GM23338 (cell line): ENCODE measurements around the gene KCNK4. TPM values are rescaled to one million over a fixed set of nuclear protein-coding genes. Genes with fewer than 3 reads are reported as not detected.

Experiments used
- ATAC-seq: fragments of 200-7000 bp; cut with Tn5 transposase; 3 replicates; pipeline ENCODE4 v1.9.1; 2020
- DNase-seq: peaks from one replicate; pipeline ENCODE4 v3.0.0-alpha.2; 2015; ENCODE audit warnings: low spot score
- H2AFZ ChIP-seq: fragments of 200-600 bp; sonication (generic); 2 replicates; pipeline ENCODE4 v1.8.0; 2016; ENCODE audit warnings: antibody characterized with exemption, mild to moderate bottlenecking, moderate library complexity
- H3F3A ChIP-seq: fragments of 200-600 bp; sonication (generic); replicated peaks from 2 replicates; pipeline ENCODE4 v1.8.0; 2017; ENCODE audit warnings: antibody characterized with exemption, mixed run types, low read depth
- H3K27ac ChIP-seq: fragments of 200-600 bp; sonication (generic); 2 replicates; pipeline ENCODE4 v1.6.1; 2016; ENCODE audit warnings: low read depth
- H3K27me3 ChIP-seq: fragments of 200-600 bp; sonication (generic); 2 replicates; pipeline ENCODE4 v1.8.0; 2016; ENCODE audit warnings: mild to moderate bottlenecking, mixed run types, moderate library complexity; ENCODE audit not compliant: insufficient read depth
- H3K36me3 ChIP-seq: fragments of 200-600 bp; sonication (generic); 2 replicates; pipeline ENCODE4 v1.8.0; 2016; ENCODE audit warnings: mild to moderate bottlenecking; ENCODE audit not compliant: insufficient read depth
- H3K4me1 ChIP-seq: fragments of 200-600 bp; sonication (generic); 2 replicates; pipeline ENCODE4 v1.8.0; 2016; ENCODE audit warnings: mild to moderate bottlenecking, moderate library complexity; ENCODE audit not compliant: insufficient read depth
- H3K4me2 ChIP-seq: fragments of 200-600 bp; sonication (generic); 2 replicates; pipeline ENCODE4 v1.7.1; 2017; ENCODE audit warnings: mixed run types
- H3K4me3 ChIP-seq: fragments of 200-600 bp; sonication (generic); 2 replicates; pipeline ENCODE4 v1.6.1; 2016; ENCODE audit warnings: mixed run types
- H3K79me2 ChIP-seq: fragments of 200-600 bp; sonication (generic); replicated peaks from 2 replicates; pipeline ENCODE4 v1.8.0; 2017; ENCODE audit warnings: mild to moderate bottlenecking; ENCODE audit not compliant: insufficient read depth
- H3K9me2 ChIP-seq: fragments of 200-600 bp; sonication (generic); 2 replicates; pipeline ENCODE4 v1.8.0; 2017; ENCODE audit not compliant: insufficient read depth
- H4K20me1 ChIP-seq: fragments of 200-600 bp; sonication (generic); replicated peaks from 2 replicates; pipeline ENCODE4 v1.8.0; 2017; ENCODE audit warnings: mild to moderate bottlenecking; ENCODE audit not compliant: insufficient read depth
- H3K27ac Mint-ChIP-seq: 2 replicates; pipeline ENCODE4 v1.8.0; 2020; ENCODE audit warnings: inconsistent platforms, mild to moderate bottlenecking, moderate library complexity, mixed read lengths
- H3K27me3 Mint-ChIP-seq: 3 replicates; pipeline ENCODE4 v1.8.0; 2022; ENCODE audit warnings: low read depth, mild to moderate bottlenecking, moderate library complexity, mixed read lengths, inconsistent platforms; ENCODE audit not compliant: insufficient read depth, poor library complexity
- H3K36me3 Mint-ChIP-seq: 3 replicates; pipeline ENCODE4 v1.8.0; 2021; ENCODE audit warnings: low read depth, mild to moderate bottlenecking, inconsistent platforms, moderate library complexity, mixed read lengths
- H3K4me1 Mint-ChIP-seq: 3 replicates; pipeline ENCODE4 v1.8.0; 2020; ENCODE audit warnings: mild to moderate bottlenecking, inconsistent platforms, mixed read lengths
- H3K4me3 Mint-ChIP-seq: 3 replicates; pipeline ENCODE4 v1.8.0; 2021; ENCODE audit warnings: moderate library complexity, mild to moderate bottlenecking, inconsistent platforms, mixed read lengths
- H3K9me3 Mint-ChIP-seq: 3 replicates; pipeline ENCODE4 v1.8.0; 2020; ENCODE audit warnings: moderate library complexity, mild to moderate bottlenecking, inconsistent platforms, mixed read lengths
- CREB1 ChIP-seq: fragments of 250-450 bp; sonication (Bioruptor Pico); IDR thresholded peaks from 2 replicates; pipeline ENCODE4 v1.5.0; 2020; ENCODE audit warnings: low read depth, mild to moderate bottlenecking, moderate library complexity
- EZH2 ChIP-seq: fragments of 200-600 bp; sonication (generic); IDR thresholded peaks from one replicate; pipeline ENCODE4 v1.8.0; 2017; ENCODE audit warnings: antibody characterized with exemption, mild to moderate bottlenecking, low read depth; ENCODE audit not compliant: unreplicated experiment
- EZH2phosphoT487 ChIP-seq: fragments of 200-600 bp; sonication (generic); IDR thresholded peaks from one replicate; pipeline ENCODE4 v1.8.1; 2018; ENCODE audit warnings: antibody characterized with exemption; ENCODE audit not compliant: unreplicated experiment
- JUNB ChIP-seq: IDR thresholded peaks from one replicate; pipeline ENCODE4 v1.6.1; 2016; ENCODE audit warnings: antibody characterized with exemption; ENCODE audit not compliant: unreplicated experiment
- NANOG ChIP-seq: IDR thresholded peaks from 2 replicates; pipeline ENCODE4 v1.6.1; 2016; ENCODE audit warnings: antibody characterized with exemption, borderline replicate concordance
- POLR2AphosphoS5 ChIP-seq: IDR thresholded peaks from 2 replicates; pipeline ENCODE4 v1.6.1; 2016; ENCODE audit warnings: antibody characterized with exemption, low read depth
- STAT1 ChIP-seq: IDR thresholded peaks from one replicate; pipeline ENCODE4 v1.6.1; 2016; ENCODE audit warnings: antibody characterized with exemption; ENCODE audit not compliant: unreplicated experiment
- ZNF114 ChIP-seq: fragments of 250-450 bp; sonication (Bioruptor Pico); IDR thresholded peaks from 2 replicates; pipeline ENCODE4 v1.5.0; 2020; ENCODE audit warnings: mild to moderate bottlenecking, moderate library complexity
- ZNF331 ChIP-seq: fragments of 250-450 bp; sonication (Bioruptor Pico); IDR thresholded peaks from 2 replicates; pipeline ENCODE4 v1.5.0; 2020; ENCODE audit warnings: low read depth, mild to moderate bottlenecking, moderate library complexity
- polyA plus RNA-seq: library from polyadenylated mRNA; unstranded; fragments of >200 nt; fragmentation: Nextera tagmentation; extraction: Ambion mirVana; gene quantifications from 2 replicates; pipeline ENCODE4 v1.2.1, GENCODE V29; 2016
- total RNA-seq: library from RNA; depleted of rRNA; stranded (reverse); fragments of >200 nt; shearing (Covaris generic); gene quantifications from 2 replicates; pipeline ENCODE4 v1.2.3, GENCODE V29; 2014
- TF ChIP-seq, protein P1 (sequence below): fragments of 250-450 bp; sonication (Bioruptor Pico); IDR thresholded peaks from 2 replicates; pipeline ENCODE4 v1.5.0; 2020; ENCODE audit warnings: mild to moderate bottlenecking, moderate library complexity
- TF ChIP-seq, protein P2 (sequence below), 2 experiments: fragments of 200-600 bp in 1 of 2; sonication (generic) in 1 of 2; conservative IDR thresholded peaks; 2 replicates each; pipeline versions ENCODE4 v1.5.1 to v1.6.1; 2016 to 2017; ENCODE audit warnings: antibody characterized with exemption in 2 of 2, low read depth in 2 of 2, mild to moderate bottlenecking in 2 of 2, moderate library complexity in 1 of 2
- TF ChIP-seq, protein P3 (sequence below): IDR thresholded peaks from 2 replicates; pipeline ENCODE4 v1.6.1; 2016; ENCODE audit warnings: antibody characterized with exemption
- TF ChIP-seq, protein P4 (sequence below): IDR thresholded peaks from one replicate; pipeline ENCODE4 v1.6.1; 2018; ENCODE audit warnings: antibody characterized with exemption; ENCODE audit not compliant: unreplicated experiment

Gene KCNK4
- total and polyA plus RNA-seq, 2 experiments from 2014 or later, result 1.0 TPM; not detected in 1

DNA sequence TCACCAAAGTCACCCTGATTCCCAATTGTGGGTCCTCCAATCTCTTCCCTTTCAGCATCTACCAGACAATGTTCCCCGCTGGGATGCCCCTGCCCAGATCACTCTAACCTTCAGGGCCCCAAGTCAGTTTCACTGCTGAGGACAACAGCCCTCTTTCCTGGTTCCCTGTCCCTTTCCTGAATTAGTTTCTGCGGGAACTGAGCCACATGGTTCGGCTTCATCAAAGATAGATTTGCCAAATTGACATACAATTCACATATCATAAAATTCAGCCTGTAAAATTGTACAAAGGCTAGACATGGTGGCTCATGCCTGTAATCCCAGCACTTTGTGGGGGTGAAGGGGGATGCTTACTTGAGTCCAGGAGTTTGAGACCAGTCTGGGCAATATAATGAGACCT, 36.9 kb downstream of the KCNK4 start:
- Mint-ChIP-seq H3K27me3 (peaks cover 4% of the 10 kb centered on the region), H3K9me3 (no peaks in the 10 kb centered on the region), H3K4me1 (peaks cover 17% of the 10 kb centered on the region), H3K4me3 (no peak overlapping the region), H3K36me3 (no peaks in the 10 kb centered on the region), H3K27ac (no peak overlapping the region)
- peaks cover 8% of the 10 kb centered on the region for H3K4me1 ChIP-seq
- H3K36me3 ChIP-seq, result no peaks in the 10 kb centered on the region
- ATAC-seq (no peak), DNase-seq (no peak)
- no peak overlapping the region for H2AFZ ChIP-seq
- H3K4me2 ChIP-seq, result no peak overlapping the region
- no peaks in the 10 kb centered on the region for H3K27me3 ChIP-seq
- H3K9me2 ChIP-seq, result no peaks in the 10 kb centered on the region
- no peaks in the 10 kb centered on the region for H4K20me1 ChIP-seq
- 0 out of 2 replicates have a peak, but pooled peaks cover 8% of the 10 kb centered on the region for H3F3A ChIP-seq
- TF ChIP-seq JUNB, result no peak
- no peak for TF ChIP-seq STAT1
- TF ChIP-seq, protein P1, sequence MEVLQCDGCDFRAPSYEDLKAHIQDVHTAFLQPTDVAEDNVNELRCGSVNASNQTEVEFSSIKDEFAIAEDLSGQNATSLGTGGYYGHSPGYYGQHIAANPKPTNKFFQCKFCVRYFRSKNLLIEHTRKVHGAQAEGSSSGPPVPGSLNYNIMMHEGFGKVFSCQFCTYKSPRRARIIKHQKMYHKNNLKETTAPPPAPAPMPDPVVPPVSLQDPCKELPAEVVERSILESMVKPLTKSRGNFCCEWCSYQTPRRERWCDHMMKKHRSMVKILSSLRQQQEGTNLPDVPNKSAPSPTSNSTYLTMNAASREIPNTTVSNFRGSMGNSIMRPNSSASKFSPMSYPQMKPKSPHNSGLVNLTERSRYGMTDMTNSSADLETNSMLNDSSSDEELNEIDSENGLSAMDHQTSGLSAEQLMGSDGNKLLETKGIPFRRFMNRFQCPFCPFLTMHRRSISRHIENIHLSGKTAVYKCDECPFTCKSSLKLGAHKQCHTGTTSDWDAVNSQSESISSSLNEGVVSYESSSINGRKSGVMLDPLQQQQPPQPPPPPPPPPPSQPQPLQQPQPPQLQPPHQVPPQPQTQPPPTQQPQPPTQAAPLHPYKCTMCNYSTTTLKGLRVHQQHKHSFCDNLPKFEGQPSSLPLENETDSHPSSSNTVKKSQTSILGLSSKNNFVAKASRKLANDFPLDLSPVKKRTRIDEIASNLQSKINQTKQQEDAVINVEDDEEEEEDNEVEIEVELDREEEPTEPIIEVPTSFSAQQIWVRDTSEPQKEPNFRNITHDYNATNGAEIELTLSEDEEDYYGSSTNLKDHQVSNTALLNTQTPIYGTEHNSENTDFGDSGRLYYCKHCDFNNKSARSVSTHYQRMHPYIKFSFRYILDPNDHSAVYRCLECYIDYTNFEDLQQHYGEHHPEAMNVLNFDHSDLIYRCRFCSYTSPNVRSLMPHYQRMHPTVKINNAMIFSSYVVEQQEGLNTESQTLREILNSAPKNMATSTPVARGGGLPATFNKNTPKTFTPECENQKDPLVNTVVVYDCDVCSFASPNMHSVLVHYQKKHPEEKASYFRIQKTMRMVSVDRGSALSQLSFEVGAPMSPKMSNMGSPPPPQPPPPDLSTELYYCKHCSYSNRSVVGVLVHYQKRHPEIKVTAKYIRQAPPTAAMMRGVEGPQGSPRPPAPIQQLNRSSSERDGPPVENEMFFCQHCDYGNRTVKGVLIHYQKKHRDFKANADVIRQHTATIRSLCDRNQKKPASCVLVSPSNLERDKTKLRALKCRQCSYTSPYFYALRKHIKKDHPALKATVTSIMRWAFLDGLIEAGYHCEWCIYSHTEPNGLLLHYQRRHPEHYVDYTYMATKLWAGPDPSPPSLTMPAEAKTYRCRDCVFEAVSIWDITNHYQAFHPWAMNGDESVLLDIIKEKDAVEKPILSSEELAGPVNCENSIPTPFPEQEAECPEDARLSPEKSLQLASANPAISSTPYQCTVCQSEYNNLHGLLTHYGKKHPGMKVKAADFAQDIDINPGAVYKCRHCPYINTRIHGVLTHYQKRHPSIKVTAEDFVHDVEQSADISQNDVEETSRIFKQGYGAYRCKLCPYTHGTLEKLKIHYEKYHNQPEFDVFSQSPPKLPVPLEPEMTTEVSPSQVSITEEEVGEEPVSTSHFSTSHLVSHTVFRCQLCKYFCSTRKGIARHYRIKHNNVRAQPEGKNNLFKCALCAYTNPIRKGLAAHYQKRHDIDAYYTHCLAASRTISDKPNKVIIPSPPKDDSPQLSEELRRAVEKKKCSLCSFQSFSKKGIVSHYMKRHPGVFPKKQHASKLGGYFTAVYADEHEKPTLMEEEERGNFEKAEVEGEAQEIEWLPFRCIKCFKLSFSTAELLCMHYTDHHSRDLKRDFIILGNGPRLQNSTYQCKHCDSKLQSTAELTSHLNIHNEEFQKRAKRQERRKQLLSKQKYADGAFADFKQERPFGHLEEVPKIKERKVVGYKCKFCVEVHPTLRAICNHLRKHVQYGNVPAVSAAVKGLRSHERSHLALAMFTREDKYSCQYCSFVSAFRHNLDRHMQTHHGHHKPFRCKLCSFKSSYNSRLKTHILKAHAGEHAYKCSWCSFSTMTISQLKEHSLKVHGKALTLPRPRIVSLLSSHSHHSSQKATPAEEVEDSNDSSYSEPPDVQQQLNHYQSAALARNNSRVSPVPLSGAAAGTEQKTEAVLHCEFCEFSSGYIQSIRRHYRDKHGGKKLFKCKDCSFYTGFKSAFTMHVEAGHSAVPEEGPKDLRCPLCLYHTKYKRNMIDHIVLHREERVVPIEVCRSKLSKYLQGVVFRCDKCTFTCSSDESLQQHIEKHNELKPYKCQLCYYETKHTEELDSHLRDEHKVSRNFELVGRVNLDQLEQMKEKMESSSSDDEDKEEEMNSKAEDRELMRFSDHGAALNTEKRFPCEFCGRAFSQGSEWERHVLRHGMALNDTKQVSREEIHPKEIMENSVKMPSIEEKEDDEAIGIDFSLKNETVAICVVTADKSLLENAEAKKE (CRISPR knock-in tag), result no peak
- TF ChIP-seq NANOG, result no peak
- TF ChIP-seq, protein P2, sequence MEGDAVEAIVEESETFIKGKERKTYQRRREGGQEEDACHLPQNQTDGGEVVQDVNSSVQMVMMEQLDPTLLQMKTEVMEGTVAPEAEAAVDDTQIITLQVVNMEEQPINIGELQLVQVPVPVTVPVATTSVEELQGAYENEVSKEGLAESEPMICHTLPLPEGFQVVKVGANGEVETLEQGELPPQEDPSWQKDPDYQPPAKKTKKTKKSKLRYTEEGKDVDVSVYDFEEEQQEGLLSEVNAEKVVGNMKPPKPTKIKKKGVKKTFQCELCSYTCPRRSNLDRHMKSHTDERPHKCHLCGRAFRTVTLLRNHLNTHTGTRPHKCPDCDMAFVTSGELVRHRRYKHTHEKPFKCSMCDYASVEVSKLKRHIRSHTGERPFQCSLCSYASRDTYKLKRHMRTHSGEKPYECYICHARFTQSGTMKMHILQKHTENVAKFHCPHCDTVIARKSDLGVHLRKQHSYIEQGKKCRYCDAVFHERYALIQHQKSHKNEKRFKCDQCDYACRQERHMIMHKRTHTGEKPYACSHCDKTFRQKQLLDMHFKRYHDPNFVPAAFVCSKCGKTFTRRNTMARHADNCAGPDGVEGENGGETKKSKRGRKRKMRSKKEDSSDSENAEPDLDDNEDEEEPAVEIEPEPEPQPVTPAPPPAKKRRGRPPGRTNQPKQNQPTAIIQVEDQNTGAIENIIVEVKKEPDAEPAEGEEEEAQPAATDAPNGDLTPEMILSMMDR (conservative IDR thresholded peaks at IDR 0.05; ENCODE audit: low read depth in 2 of 2), result no peak
- TF ChIP-seq, protein P3, sequence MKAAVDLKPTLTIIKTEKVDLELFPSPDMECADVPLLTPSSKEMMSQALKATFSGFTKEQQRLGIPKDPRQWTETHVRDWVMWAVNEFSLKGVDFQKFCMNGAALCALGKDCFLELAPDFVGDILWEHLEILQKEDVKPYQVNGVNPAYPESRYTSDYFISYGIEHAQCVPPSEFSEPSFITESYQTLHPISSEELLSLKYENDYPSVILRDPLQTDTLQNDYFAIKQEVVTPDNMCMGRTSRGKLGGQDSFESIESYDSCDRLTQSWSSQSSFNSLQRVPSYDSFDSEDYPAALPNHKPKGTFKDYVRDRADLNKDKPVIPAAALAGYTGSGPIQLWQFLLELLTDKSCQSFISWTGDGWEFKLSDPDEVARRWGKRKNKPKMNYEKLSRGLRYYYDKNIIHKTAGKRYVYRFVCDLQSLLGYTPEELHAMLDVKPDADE, result no peak
- TF ChIP-seq CREB1, result no peak
- no peak for TF ChIP-seq POLR2AphosphoS5
- TF ChIP-seq ZNF331, result no peak
- TF ChIP-seq EZH2phosphoT487, result no peak
- TF ChIP-seq, protein P4, sequence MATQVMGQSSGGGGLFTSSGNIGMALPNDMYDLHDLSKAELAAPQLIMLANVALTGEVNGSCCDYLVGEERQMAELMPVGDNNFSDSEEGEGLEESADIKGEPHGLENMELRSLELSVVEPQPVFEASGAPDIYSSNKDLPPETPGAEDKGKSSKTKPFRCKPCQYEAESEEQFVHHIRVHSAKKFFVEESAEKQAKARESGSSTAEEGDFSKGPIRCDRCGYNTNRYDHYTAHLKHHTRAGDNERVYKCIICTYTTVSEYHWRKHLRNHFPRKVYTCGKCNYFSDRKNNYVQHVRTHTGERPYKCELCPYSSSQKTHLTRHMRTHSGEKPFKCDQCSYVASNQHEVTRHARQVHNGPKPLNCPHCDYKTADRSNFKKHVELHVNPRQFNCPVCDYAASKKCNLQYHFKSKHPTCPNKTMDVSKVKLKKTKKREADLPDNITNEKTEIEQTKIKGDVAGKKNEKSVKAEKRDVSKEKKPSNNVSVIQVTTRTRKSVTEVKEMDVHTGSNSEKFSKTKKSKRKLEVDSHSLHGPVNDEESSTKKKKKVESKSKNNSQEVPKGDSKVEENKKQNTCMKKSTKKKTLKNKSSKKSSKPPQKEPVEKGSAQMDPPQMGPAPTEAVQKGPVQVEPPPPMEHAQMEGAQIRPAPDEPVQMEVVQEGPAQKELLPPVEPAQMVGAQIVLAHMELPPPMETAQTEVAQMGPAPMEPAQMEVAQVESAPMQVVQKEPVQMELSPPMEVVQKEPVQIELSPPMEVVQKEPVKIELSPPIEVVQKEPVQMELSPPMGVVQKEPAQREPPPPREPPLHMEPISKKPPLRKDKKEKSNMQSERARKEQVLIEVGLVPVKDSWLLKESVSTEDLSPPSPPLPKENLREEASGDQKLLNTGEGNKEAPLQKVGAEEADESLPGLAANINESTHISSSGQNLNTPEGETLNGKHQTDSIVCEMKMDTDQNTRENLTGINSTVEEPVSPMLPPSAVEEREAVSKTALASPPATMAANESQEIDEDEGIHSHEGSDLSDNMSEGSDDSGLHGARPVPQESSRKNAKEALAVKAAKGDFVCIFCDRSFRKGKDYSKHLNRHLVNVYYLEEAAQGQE, result no peak
- no peak for TF ChIP-seq EZH2
- TF ChIP-seq ZNF114 (CRISPR knock-in tag), result no peak
- H3K4me3 ChIP-seq, result no peak overlapping the region
- H3K27ac ChIP-seq, result no peak overlapping the region
- H3K79me2 ChIP-seq, result no peaks in the 10 kb centered on the region
